GM13977 (cell line): ENCODE measurements around the gene CDKN1C.
"Not testable (repeated sequence)": the region's sequence is repeated elsewhere in the genome, so short reads cannot be mapped to it uniquely, and the experiment has no call there.

ENCODE experiments used
- DNase-seq: peaks from one replicate; pipeline ENCODE4 v3.0.0; 2012; ENCODE audit warnings: low spot score
- in situ Hi-C: fragments of 300-500 bp; cut with MboI; formaldehyde crosslinking; loops from one replicate; pipeline ENCODE4 v1.12.0; 2022; ENCODE audit warnings: low sequenced_read_pairs, low pct_unique_long_range_greater_than_20kb, mixed read lengths, inconsistent platforms; ENCODE audit not compliant: unreplicated experiment
- TF ChIP-seq, protein P1 (sequence below): IDR thresholded peaks from 2 replicates; pipeline ENCODE4 v1.5.1; 2012; ENCODE audit warnings: mild to moderate bottlenecking, control low read depth; ENCODE audit not compliant: insufficient read depth; ENCODE audit errors: extremely low read depth, missing control alignments

The CDKN1C gene

DNA sequence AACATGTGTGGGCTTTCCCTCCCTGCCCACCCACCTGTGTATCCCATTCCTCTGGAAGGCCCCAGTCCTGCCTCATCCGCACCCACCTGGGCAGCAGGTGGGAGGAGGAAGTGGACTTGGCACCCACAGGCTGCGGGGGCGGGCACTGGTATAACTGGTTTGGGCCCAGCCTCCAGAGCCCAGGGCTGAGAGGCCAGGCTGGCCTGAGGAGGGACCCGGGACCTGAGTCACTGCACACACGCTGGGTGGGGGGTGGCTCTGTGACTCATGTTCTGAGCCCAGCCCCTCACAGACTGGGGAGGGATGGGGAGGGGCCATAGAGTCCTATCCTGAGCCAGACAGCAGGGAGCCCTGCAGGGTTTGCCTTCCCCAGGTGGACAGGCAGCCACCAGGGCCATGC, 26.9 kb upstream of the CDKN1C start:
- in situ Hi-C loops = no loop called here
- DNase-seq = no peak
- TF ChIP-seq, protein P1, sequence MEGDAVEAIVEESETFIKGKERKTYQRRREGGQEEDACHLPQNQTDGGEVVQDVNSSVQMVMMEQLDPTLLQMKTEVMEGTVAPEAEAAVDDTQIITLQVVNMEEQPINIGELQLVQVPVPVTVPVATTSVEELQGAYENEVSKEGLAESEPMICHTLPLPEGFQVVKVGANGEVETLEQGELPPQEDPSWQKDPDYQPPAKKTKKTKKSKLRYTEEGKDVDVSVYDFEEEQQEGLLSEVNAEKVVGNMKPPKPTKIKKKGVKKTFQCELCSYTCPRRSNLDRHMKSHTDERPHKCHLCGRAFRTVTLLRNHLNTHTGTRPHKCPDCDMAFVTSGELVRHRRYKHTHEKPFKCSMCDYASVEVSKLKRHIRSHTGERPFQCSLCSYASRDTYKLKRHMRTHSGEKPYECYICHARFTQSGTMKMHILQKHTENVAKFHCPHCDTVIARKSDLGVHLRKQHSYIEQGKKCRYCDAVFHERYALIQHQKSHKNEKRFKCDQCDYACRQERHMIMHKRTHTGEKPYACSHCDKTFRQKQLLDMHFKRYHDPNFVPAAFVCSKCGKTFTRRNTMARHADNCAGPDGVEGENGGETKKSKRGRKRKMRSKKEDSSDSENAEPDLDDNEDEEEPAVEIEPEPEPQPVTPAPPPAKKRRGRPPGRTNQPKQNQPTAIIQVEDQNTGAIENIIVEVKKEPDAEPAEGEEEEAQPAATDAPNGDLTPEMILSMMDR = no peak

DNA sequence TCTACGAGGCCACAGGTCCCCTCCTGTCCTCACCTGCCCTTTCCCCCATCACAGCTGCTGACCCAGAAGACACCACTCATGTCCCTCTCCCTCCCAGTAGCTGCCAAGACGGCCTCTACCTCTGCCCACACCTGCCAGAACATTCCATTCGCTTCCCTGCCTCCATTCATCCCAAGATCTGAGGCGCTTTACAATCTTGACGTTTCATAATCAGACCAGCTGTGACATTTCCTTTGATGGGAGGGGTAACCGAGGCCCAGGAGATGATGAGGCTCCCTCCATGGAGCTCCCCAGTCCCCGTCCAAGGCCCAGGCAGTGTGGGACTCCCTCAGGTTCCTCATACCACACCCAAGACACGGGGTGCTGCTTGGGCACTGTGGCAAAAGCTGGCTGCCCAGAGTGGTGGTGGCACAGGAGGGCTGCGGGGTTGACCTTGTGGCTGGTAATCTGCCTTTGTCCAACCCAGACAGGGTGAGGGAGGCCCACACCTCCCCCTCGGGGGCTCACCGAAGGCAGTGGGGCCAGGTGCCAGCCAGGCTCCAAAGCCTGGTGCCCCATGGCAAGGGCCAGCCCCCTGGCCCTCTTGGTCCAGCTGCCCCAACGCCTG, 26.3 kb upstream of the CDKN1C start:
- no peak for DNase-seq
- TF ChIP-seq, protein P1 = no peak
- in situ Hi-C loops = no loop called here

DNA sequence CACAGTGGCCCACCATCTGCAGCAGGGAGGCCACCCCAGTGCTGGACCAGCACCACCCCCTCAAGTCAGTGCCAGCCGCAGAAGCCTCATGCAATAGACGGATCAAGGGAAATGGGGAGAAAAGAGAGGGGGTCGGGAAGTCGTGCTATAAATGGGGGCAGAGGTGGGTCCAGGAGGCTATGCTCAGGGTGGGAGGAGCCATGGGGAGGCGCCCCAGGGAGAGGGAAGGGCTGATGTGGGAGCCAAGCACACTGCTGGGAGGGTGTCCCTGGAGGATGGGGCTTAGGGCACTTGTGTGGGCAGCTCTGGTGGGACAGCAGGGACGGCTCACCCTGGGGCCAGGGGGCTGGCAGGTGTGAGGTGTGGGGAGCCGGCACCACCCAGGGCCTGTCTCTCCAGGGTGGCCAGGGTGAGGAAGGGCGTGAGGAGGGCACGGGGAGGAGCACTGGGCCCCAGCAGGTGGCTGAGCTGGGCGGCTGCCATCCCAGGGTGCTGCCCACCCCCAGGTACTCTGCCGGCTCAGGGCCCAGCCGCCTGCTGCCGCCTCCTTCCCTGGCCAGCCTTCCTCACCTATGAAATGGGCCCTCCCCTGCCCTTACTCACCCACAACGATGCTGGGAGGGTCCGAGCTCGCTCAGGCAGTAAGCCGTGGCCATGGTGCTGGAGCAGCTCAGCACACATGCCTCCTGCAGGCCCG, 25.7 kb upstream of the CDKN1C start:
- in situ Hi-C loops = no loop called here
- TF ChIP-seq, protein P1 = no peak

DNA sequence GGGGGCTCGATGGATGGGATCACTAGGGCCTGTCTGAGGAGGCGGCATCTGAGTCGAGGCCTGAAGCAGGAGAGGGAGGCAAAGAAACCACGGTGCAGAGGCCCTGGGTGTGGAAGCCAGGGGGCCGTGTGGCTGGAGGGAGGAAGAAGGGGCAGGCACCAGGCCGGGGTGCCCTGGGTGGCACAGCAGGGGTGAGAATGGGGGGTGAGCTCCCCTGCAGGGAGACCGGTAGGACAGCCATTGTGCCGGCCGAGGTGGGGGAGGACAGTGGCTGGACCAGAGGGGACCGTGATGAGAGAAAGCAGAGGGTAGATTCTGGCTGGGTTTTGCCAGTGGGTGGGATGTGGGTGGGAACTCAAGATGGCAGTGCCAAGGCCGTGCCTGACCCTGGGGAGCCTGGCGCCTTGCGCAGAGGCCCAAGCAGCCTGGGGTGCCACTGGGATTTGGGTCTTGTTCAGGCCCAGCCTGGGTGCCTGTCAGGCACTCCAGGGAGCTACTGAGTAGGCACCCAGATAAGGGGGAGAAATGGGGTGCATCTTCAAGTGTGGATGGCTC, 24.9 kb upstream of the CDKN1C start:
- TF ChIP-seq, protein P1 = no peak
- in situ Hi-C loops = no loop called here
- peak; percentile 38 for DNase-seq

More for the DNA sequence above, 25.7 kb upstream of the CDKN1C start:
- DNase-seq = peak; percentile 36

DNA sequence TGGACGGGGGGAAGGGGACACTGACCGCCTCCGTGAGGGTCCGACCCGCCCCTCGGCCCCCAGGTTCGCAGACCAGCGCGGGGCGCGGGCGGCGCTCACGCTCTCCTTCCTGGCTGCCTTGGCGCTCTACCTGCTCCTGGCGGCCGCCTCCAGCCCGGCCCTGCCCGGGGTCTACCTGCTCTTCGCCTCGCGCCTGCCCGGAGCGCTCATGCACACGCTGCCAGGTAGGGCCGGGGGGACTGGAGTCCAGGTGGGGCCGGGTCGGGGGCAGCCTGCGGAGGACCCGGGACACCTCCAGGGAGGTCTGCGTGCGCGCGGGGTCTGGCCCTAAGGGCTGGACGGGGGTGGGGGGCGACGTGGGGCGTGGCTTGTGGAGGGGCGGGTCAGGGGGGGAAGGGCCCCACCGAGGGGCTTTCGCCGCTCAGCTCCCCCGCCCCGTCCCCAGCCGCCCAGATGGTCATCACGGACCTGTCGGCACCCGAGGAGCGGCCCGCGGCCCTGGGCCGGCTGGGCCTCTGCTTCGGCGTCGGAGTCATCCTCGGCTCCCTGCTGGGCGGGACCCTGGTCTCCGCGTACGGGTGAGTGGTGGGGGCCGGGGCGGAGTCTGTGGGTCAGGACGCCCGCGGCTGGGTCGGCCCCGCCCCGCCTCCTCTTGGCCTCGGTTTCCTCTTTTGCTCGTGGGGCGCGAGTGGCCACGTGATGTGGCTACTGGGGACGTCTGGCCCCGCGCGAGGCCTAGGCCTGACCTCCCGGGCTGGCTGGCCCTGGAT, 23.7 kb upstream of the CDKN1C start:
- TF ChIP-seq, protein P1 = no peak
- DNase-seq = no peak
- in situ Hi-C loops = no loop called here

DNA sequence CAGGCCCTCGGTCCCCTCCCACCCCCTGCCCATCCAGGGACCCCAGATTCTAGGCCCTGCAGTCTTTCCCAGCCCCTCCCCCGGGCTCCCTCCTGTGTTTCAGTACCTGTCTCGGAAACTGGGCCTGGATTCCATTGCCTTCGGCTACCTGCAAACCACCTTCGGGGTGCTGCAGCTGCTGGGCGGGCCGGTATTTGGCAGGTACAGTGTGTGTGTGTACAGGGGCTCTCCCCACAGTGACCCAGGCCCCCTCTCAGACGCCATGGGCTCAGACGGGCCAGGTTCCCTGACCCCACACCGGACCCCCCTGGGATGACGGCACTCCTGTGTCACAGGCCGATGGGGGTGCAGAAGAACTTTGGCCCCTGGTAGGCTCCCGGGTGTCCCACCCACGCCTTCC, 22.6 kb upstream of the CDKN1C start:
- TF ChIP-seq, protein P1 = no peak
- DNase-seq = no peak
- in situ Hi-C loops = no loop called here

DNA sequence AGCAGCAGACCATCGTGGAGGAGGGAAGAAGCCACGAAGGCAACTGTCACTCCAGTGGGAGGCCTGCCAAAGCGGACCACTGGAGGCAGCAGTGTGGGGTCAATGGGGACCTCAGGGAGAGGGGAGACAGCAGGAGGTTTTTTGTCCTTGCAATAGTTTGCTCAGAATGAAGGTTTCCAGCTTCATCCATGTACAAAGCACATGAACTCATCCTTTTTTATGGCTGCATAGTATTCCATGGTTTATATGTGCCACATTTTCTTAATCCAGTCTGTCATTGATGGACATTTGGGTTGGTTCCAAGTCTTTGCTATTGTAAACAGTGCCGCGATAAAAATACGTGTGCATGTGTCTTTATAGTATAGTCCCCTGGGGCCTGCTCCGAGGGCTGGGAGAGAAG, 19.7 kb upstream of the CDKN1C start:
- DNase-seq, in situ Hi-C loops: not testable (repeated sequence)
